HUES48 (cell line): Measurements from ENCODE around the gene ENTR1.
A peak's percentile ranks its signal among the peaks of the same experiment; 100 is the strongest.

Experiments used
- H3K27ac ChIP-seq: one replicate; pipeline ENCODE4 v1.7.0; 2013; ENCODE audit warnings: low read depth, low read length, inconsistent platforms
- H3K27me3 ChIP-seq: 2 replicates; pipeline ENCODE4 v1.6.1; 2013; ENCODE audit warnings: mild to moderate bottlenecking, low read length; ENCODE audit not compliant: control insufficient read depth, insufficient read depth
- H3K36me3 ChIP-seq: 2 replicates; pipeline ENCODE4 v1.6.1; 2013; ENCODE audit warnings: low read length; ENCODE audit not compliant: control insufficient read depth, insufficient read depth
- H3K4me1 ChIP-seq: 2 replicates; pipeline ENCODE4 v1.6.1; 2013; ENCODE audit warnings: mild to moderate bottlenecking, low read length; ENCODE audit not compliant: control insufficient read depth, insufficient read depth
- H3K4me3 ChIP-seq: 2 replicates; pipeline ENCODE4 v1.5.1; 2013; ENCODE audit warnings: mild to moderate bottlenecking, low read depth, low read length
- H3K9ac ChIP-seq: 2 replicates; pipeline ENCODE4 v1.6.1; 2013; ENCODE audit warnings: mild to moderate bottlenecking, low read depth, low read length, moderate library complexity
- H3K9me3 ChIP-seq: 2 replicates; pipeline ENCODE4 v1.6.1; 2013; ENCODE audit warnings: low read length; ENCODE audit not compliant: control insufficient read depth, insufficient read depth

ENTR1 gene

DNA sequence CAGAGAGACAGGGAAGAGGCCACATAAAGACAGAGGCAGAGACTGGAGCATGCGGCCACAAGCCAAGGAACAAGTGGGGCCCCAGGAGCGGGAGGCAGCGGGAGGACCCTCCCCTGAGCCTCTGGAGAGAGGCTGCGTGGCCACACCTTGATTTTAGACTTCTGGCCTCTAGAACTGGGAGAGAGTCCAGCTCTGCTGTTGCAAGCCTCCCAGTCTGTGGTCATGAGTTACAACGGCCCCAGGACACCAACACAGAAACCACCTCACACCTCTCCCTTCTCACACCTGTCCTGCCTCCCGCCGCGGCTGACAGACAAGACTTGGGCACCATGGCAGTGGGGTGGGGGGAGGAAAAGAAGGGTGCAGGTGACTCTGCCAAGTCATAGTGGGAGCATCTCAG lies 27.0 kb upstream of the ENTR1 start:
- no peak overlapping the region for H3K9ac ChIP-seq
- H3K4me3 ChIP-seq, result peak overlapping the region; percentile 84; the same call in 1 of the 2 replicates

DNA sequence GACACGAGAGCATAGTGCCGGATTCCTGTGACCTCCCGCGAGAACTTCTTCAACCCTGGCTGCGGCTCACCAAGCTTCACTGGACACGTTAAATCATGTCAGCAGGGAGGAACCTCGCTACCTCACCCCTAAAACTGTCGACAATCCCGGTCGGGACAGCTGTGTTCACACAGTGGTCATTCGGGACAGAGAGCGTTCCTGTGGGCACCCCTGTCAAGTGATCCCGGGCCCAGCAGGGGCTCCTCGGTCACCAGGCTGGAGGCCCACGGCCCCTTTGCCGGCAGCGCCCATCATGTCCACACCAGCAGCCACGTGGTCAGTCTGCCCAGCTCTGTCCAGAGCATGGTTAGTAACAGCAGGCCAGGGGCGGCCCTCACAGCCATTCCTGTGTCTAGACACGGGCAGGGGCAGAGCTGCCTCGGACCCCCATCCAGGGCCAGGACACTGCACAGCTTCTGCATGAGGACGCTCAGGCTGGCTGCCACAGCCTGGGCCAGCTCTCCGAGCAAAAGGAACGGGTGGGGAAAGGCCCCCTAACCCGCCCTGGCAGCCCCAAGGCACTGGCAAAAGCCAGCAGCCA lies 25.7 kb upstream of the ENTR1 start:
- Histone ChIP-seq H3K36me3 (peaks cover 9% of the 10 kb centered on the region), H3K9ac (no peak overlapping the region), H3K4me3 (no peak overlapping the region), H3K4me1 (no peaks in the 10 kb centered on the region), H3K27ac (no peak overlapping the region), H3K27me3 (no peaks in the 10 kb centered on the region), H3K9me3 (no peaks in the 10 kb centered on the region)

More for the DNA sequence above, 27.0 kb upstream of the ENTR1 start:
- Histone ChIP-seq H3K9me3 (no peaks in the 10 kb centered on the region), H3K27ac (no peak overlapping the region), H3K4me1 (no peaks in the 10 kb centered on the region), H3K27me3 (no peaks in the 10 kb centered on the region), H3K36me3 (peaks cover 22% of the 10 kb centered on the region)

GRCh38 chr9:136434580-136435169 lies 24.3 kb upstream of the ENTR1 start:
- H3K27me3 ChIP-seq, result no peaks in the 10 kb centered on the region
- H3K9ac ChIP-seq, result no peak overlapping the region
- H3K27ac ChIP-seq, result no peak overlapping the region
- H3K36me3 ChIP-seq, result peaks cover 9% of the 10 kb centered on the region
- H3K9me3 ChIP-seq, result no peaks in the 10 kb centered on the region
- no peaks in the 10 kb centered on the region for H3K4me1 ChIP-seq
- no peak overlapping the region for H3K4me3 ChIP-seq

- Histone ChIP-seq H3K4me3 (no peak overlapping the region), H3K27ac (no peak overlapping the region), H3K9ac (no peak overlapping the region), H3K27me3 (no peaks in the 10 kb centered on the region), H3K9me3 (no peaks in the 10 kb centered on the region), H3K4me1 (no peaks in the 10 kb centered on the region), H3K36me3 (peaks cover 16% of the 10 kb centered on the region)
Observed at GRCh38 chr9:136433849-136434579, 23.6 kb upstream of the ENTR1 start.

GRCh38 chr9:136433043-136433715 lies 22.8 kb upstream of the ENTR1 start:
- H3K4me1 ChIP-seq, result no peaks in the 10 kb centered on the region
- H3K9me3 ChIP-seq, result no peaks in the 10 kb centered on the region
- no peaks in the 10 kb centered on the region for H3K27me3 ChIP-seq
- H3K9ac ChIP-seq, result no peak overlapping the region
- H3K27ac ChIP-seq, result no peak overlapping the region
- H3K4me3 ChIP-seq, result no peak overlapping the region
- peaks cover 19% of the 10 kb centered on the region for H3K36me3 ChIP-seq

DNA sequence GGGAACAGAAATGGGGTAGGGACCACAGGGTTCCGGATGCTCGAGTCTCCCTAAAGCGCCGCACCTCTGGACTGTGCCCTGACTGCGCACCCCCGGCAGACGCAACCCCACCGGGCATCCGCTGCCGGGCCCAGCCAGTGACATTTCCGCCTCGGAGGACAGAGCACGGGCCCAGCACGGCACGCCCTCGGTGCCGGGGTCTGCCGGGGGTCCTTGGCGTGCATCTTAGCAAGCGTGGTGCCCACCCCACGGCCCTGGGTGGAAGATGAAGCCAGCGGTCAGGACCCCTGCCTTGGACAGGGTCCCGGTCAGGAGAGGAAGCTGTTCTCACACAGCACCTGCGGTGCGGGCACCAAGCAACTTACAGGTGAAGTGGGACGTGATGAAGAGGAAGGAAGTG lies 22.2 kb upstream of the ENTR1 start:
- no peaks in the 10 kb centered on the region for H3K9me3 ChIP-seq
- H3K4me1 ChIP-seq, result no peaks in the 10 kb centered on the region
- H3K27me3 ChIP-seq, result no peaks in the 10 kb centered on the region
- no peak overlapping the region for H3K9ac ChIP-seq
- H3K27ac ChIP-seq, result no peak overlapping the region
- H3K36me3 ChIP-seq, result peaks cover 19% of the 10 kb centered on the region
- H3K4me3 ChIP-seq, result no peak overlapping the region

DNA sequence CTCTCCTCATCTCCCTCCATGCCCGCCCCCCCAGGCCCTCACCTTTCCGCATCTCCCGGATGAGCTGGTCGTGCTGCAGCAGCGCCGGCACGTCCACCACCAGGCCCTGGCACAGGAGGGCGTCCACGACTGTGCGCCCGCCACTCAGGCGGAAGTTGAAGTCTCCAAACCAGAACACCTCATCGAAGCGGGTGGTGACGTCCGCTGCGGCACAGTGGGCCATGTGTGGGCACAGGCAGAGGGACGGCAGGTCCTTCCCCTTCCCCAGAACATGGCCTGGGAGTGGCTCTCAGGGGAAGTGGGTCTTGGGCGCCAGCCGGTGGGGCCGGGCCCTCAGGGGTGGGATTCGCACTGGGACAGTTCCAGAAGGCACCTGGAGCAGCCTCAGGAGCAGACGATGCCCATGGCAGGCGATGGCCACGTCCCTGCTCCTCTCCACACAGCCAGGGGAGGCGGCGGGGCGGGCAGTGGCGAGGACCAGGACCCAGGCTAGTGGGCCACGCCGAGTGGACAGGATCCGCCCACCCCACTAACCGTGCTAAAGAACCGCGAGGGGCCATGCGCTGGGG lies 21.5 kb upstream of the ENTR1 start:
- H3K27ac ChIP-seq, result no peak overlapping the region
- H3K4me1 ChIP-seq, result no peaks in the 10 kb centered on the region
- H3K36me3 ChIP-seq, result peaks cover 19% of the 10 kb centered on the region

GRCh38 chr9:136430588-136431234 lies 20.3 kb upstream of the ENTR1 start:
- Histone ChIP-seq H3K27me3 (no peaks in the 10 kb centered on the region), H3K4me3 (no peak overlapping the region), H3K36me3 (peaks cover 19% of the 10 kb centered on the region), H3K4me1 (no peaks in the 10 kb centered on the region), H3K9me3 (no peaks in the 10 kb centered on the region), H3K27ac (no peak overlapping the region), H3K9ac (no peak overlapping the region)

More for the DNA sequence above, 21.5 kb upstream of the ENTR1 start:
- Histone ChIP-seq H3K4me3 (no peak overlapping the region), H3K9me3 (no peaks in the 10 kb centered on the region), H3K9ac (no peak overlapping the region), H3K27me3 (no peaks in the 10 kb centered on the region)

DNA sequence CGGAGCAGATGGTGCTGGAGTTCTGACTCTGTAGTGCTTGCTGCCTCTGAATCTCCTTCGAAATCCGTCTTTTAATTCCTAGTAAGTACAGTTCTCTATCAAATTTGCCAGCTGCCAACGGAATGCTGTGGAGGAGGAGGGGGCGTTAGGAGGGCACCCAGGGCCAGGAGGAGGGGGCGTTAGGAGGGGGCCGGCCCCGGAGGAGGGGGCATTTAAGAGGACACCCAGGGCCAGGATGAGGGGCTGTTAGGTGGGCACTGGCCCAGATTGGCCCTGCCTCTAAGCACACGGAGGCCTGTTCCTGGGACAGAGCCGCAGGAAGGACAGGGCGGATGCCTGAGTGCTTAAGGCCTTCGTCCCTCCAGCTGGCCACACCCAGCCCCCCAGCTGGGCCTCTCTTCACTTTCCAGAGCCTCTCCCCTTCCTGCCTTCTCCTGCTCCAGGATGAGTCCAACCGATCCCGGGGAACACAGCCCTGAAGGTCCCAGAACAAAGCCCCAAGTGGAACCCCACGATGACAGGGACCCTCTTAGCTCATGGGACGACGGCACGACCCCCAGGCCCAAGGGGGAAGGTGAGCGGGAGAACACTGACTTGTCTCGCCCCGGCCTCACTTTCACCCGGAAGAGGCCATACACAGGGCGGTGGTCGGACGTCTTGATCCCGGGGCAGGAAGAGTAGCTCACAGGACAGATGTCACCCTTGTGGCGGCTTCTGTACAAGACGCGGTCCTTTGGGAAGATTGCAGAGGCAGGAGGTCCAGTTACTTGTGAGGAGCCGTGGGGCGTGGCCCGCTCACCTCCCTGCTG lies 19.5 kb upstream of the ENTR1 start:
- H3K36me3 ChIP-seq, result peaks cover 18% of the 10 kb centered on the region
- H3K9ac ChIP-seq, result no peak overlapping the region

GRCh38 chr9:136429075-136429628 lies 18.7 kb upstream of the ENTR1 start:
- no peak overlapping the region for H3K27ac ChIP-seq
- H3K4me3 ChIP-seq, result no peak overlapping the region
- H3K4me1 ChIP-seq, result no peaks in the 10 kb centered on the region
- no peak overlapping the region for H3K9ac ChIP-seq
- peaks cover 25% of the 10 kb centered on the region for H3K36me3 ChIP-seq
- no peaks in the 10 kb centered on the region for H3K27me3 ChIP-seq
- H3K9me3 ChIP-seq, result no peaks in the 10 kb centered on the region

More for the DNA sequence above, 19.5 kb upstream of the ENTR1 start:
- H3K27ac ChIP-seq, result no peak overlapping the region
- H3K4me3 ChIP-seq, result no peak overlapping the region
- H3K4me1 ChIP-seq, result no peaks in the 10 kb centered on the region
- no peaks in the 10 kb centered on the region for H3K27me3 ChIP-seq
- no peaks in the 10 kb centered on the region for H3K9me3 ChIP-seq
